ENCODE results near the gene SIRT7.

DNA sequence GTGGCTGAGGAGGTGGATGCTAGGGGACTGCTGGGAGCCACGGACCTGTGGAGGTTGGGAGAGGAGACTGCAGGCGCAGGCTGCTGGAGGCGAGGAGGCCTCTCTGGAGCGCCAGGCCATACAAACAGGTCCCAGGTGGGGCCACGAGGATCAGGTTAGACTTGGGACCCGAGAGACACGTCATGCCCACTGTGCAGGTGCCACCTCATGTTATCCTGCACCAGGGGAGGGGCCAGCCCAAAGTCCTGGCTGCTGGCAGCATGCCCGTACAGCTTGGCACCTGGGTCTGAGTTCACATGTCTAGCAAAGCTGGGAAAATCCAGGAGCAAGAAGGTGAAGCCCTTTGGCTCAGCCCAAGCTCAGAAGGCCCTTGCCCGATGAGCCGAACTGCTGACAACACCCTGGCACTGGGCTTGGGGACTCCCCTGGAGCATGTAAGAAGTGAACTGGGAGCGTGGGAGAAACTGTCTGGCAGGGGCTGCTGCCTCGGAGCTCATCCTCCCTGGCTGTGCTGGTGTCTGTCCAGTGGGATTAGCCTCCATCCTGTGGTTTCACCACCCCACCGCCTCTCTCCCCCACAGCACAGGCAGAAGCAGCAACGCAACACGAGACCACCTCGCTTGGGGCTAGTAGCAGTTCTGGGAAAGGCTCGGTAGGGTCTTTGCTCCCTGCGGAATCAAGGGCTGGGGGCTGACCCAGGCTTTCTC is 52.1 kb downstream of the SIRT7 start:
- TF ChIP-seq POLR2A (IDR thresholded peaks at IDR 0.05), result no peak
- TF ChIP-seq, protein P1, sequence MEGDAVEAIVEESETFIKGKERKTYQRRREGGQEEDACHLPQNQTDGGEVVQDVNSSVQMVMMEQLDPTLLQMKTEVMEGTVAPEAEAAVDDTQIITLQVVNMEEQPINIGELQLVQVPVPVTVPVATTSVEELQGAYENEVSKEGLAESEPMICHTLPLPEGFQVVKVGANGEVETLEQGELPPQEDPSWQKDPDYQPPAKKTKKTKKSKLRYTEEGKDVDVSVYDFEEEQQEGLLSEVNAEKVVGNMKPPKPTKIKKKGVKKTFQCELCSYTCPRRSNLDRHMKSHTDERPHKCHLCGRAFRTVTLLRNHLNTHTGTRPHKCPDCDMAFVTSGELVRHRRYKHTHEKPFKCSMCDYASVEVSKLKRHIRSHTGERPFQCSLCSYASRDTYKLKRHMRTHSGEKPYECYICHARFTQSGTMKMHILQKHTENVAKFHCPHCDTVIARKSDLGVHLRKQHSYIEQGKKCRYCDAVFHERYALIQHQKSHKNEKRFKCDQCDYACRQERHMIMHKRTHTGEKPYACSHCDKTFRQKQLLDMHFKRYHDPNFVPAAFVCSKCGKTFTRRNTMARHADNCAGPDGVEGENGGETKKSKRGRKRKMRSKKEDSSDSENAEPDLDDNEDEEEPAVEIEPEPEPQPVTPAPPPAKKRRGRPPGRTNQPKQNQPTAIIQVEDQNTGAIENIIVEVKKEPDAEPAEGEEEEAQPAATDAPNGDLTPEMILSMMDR (IDR thresholded peaks at IDR 0.05), result no peak
